HCT116 (cell line): ENCODE measurements around the gene LIPT1.

Source experiments
- CEBPB ChIP-seq: IDR thresholded peaks from 2 replicates; pipeline ENCODE4 v1.6.1; 2012; ENCODE audit warnings: low read depth
- EZH2 ChIP-seq: fragments of 200-600 bp; sonication (generic); IDR thresholded peaks from 2 replicates; pipeline ENCODE4 v1.6.1; 2017; ENCODE audit warnings: antibody characterized with exemption, mixed run types
- EZH2phosphoT487 ChIP-seq: fragments of 200-600 bp; IDR thresholded peaks from 2 replicates; pipeline ENCODE4 v1.6.1; 2018; ENCODE audit warnings: antibody characterized with exemption, borderline replicate concordance
- POLR2A ChIP-seq: IDR thresholded peaks from 2 replicates; pipeline ENCODE4 v1.7.0; 2011; ENCODE audit warnings: borderline replicate concordance; ENCODE audit not compliant: insufficient read depth, insufficient read length; ENCODE audit errors: extremely low read depth
- SIN3A ChIP-seq: IDR thresholded peaks from 2 replicates; pipeline ENCODE4 v1.6.1; 2012; ENCODE audit warnings: low read depth
- SP1 ChIP-seq: IDR thresholded peaks from 2 replicates; pipeline ENCODE4 v1.6.1; 2012; ENCODE audit warnings: low read depth
- TF ChIP-seq, protein P1 (sequence below), 3 experiments: fragments of 200-600 bp in 1 of 3; sonication (generic) in 1 of 3; IDR thresholded peaks in 2 of 3; conservative IDR thresholded peaks in 1 of 3; 2 replicates each; pipeline ENCODE4 v1.5.1; 2012 to 2017; ENCODE audit warnings: low read depth in 2 of 3, low read length in 2 of 3, antibody characterized with exemption in 1 of 3, borderline replicate concordance in 1 of 3, control low read depth in 1 of 3, mild to moderate bottlenecking in 1 of 3, mixed read lengths in 1 of 3, mixed run types in 1 of 3, moderate library complexity in 1 of 3; ENCODE audit not compliant: insufficient read depth in 1 of 3
- TF ChIP-seq, protein P2 (sequence below): IDR thresholded peaks from 2 replicates; pipeline ENCODE4 v1.6.1; 2012
- TF ChIP-seq, protein P3 (sequence below): IDR thresholded peaks from 2 replicates; pipeline ENCODE4 v1.6.1; 2011; ENCODE audit warnings: mild to moderate bottlenecking, low read length, moderate library complexity; ENCODE audit not compliant: insufficient replicate concordance; ENCODE audit errors: extremely low read depth

DNA sequence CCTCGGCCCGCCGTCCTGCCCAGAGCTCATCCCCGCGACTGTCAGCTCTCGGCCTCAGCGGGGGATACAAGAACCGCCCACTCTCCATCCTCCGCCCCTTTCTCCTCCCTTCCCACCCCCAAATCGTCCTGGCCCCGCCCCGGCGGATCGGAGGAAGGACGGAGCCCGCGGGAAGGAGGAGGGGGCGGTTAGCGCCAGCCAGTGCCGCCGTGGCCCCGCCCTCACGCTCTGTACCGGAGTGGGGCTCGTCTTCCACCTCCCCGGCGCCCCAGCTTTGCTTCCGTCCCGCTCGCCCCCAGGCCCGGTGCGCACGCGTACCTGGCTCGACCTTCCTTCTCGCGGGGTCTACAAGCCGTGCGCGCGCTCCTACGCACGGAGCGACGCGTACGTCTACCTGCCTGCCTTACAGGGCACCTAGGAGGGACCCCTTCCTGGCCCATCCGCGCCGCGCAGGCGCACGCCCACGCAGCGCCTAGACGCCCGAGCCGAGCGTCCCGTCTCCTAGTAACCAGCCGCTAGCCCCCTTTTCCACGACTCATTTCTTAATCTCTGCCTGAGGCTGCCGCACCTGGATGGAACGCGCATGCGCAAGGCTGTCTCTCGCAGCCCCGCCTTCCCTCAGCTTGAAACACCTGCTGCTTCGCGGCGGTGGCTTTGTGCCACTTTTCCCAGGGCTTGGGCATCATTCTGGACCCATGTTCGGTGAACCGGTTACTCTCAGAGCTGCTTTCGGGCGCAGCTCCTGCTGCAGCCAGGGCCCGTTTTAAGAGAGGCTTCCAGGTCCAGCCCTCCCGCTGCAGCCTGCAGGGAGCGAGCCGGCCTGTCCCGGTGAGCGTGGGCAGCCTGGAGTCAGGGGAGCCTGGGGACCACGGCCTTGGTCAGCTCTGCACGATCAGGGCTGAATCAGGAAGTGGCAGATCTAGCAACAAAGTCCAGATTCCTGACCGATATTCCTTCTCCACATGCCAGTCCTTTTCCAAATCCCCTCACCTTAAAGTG is 13.4 kb upstream of the LIPT1 start, which contains the start of gene C2orf15:
- TF ChIP-seq, protein P1, sequence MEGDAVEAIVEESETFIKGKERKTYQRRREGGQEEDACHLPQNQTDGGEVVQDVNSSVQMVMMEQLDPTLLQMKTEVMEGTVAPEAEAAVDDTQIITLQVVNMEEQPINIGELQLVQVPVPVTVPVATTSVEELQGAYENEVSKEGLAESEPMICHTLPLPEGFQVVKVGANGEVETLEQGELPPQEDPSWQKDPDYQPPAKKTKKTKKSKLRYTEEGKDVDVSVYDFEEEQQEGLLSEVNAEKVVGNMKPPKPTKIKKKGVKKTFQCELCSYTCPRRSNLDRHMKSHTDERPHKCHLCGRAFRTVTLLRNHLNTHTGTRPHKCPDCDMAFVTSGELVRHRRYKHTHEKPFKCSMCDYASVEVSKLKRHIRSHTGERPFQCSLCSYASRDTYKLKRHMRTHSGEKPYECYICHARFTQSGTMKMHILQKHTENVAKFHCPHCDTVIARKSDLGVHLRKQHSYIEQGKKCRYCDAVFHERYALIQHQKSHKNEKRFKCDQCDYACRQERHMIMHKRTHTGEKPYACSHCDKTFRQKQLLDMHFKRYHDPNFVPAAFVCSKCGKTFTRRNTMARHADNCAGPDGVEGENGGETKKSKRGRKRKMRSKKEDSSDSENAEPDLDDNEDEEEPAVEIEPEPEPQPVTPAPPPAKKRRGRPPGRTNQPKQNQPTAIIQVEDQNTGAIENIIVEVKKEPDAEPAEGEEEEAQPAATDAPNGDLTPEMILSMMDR (IDR thresholded peaks at IDR 0.05 in 2 of 3, conservative IDR thresholded peaks at IDR 0.05 in 1 of 3; ENCODE audit: borderline replicate concordance in 1 of 3, insufficient read depth in 1 of 3, low read depth in 2 of 3, low read length in 2 of 3) = no peak
- TF ChIP-seq EZH2 = no peak
- TF ChIP-seq SIN3A = peak; percentile 10; the same call in 1 of the 2 replicates
- TF ChIP-seq POLR2A = peak; percentile 48
- TF ChIP-seq, protein P2, sequence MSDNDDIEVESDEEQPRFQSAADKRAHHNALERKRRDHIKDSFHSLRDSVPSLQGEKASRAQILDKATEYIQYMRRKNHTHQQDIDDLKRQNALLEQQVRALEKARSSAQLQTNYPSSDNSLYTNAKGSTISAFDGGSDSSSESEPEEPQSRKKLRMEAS = peak; percentile 44; the same call in 1 of the 2 replicates
- TF ChIP-seq EZH2phosphoT487 = no peak
- TF ChIP-seq, protein P3, sequence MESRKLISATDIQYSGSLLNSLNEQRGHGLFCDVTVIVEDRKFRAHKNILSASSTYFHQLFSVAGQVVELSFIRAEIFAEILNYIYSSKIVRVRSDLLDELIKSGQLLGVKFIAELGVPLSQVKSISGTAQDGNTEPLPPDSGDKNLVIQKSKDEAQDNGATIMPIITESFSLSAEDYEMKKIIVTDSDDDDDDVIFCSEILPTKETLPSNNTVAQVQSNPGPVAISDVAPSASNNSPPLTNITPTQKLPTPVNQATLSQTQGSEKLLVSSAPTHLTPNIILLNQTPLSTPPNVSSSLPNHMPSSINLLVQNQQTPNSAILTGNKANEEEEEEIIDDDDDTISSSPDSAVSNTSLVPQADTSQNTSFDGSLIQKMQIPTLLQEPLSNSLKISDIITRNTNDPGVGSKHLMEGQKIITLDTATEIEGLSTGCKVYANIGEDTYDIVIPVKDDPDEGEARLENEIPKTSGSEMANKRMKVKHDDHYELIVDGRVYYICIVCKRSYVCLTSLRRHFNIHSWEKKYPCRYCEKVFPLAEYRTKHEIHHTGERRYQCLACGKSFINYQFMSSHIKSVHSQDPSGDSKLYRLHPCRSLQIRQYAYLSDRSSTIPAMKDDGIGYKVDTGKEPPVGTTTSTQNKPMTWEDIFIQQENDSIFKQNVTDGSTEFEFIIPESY = peak; percentile 71
- TF ChIP-seq CEBPB = no peak
- TF ChIP-seq SP1 = peak; percentile 40; the same call in 1 of the 2 replicates
